ENCODE data around the gene CACNG4. TPM values are rescaled to one million over a fixed set of nuclear protein-coding genes. Genes with fewer than 3 reads are reported as not detected.

CACNG4 gene
- total RNA-seq, 1 experiment from 2014 or later: 6.3 TPM

- H4K8ac ChIP-seq (replicated peaks; ENCODE audit: insufficient read length, low read depth, low read length): no peak overlapping the region
- no peak overlapping the region for H4K91ac ChIP-seq (ENCODE audit: insufficient read length, low read depth, low read length)
- no peaks in the 10 kb centered on the region for H3K27me3 Mint-ChIP-seq (ENCODE audit: low read depth)
- H2BK5ac ChIP-seq (ENCODE audit: insufficient read length, low read length): no peak overlapping the region
- H3K4me1 Mint-ChIP-seq: peaks cover 9 to 13% of the 10 kb centered on the region in 2 experiments
- no peaks in the 10 kb centered on the region for H3K9me3 ChIP-seq (ENCODE audit: control insufficient read depth, low read depth, low read length)
- H2AFZ ChIP-seq (ENCODE audit: low read length): no peak overlapping the region
- no peaks in the 10 kb centered on the region for H4K20me1 ChIP-seq (ENCODE audit: control insufficient read depth, insufficient read depth, insufficient read length)
- no peak overlapping the region for H2BK20ac ChIP-seq (ENCODE audit: low read depth, low read length, poor library complexity, severe bottlenecking)
- H4K5ac ChIP-seq (ENCODE audit: insufficient read length, low read depth, low read length): no peak overlapping the region
- peak overlapping the region in 1 of 3 experiments; percentile 24; a peak in 2 of 7 replicates for H3K27ac Mint-ChIP-seq
- H3K27me3 ChIP-seq (ENCODE audit: insufficient read depth, low read length): no peaks in the 10 kb centered on the region
- no peak overlapping the region for H3K27ac ChIP-seq (ENCODE audit: insufficient read length, low read depth, low read length)
- H3K4me3 Mint-ChIP-seq: no peak overlapping the region
- peaks cover 0 to 5% (median 0%) of the 10 kb centered on the region in 3 experiments; a peak in 2 of 7 replicates for H3K36me3 Mint-ChIP-seq (ENCODE audit: insufficient read depth in 1 of 3, low read depth in 3 of 3)
- no CpG with 5 or more reads among the region's 13 CpGs for WGBS (ENCODE audit: extremely low coverage, insufficient read length, low lambda C conversion rate)
- TF ChIP-seq, protein P1, sequence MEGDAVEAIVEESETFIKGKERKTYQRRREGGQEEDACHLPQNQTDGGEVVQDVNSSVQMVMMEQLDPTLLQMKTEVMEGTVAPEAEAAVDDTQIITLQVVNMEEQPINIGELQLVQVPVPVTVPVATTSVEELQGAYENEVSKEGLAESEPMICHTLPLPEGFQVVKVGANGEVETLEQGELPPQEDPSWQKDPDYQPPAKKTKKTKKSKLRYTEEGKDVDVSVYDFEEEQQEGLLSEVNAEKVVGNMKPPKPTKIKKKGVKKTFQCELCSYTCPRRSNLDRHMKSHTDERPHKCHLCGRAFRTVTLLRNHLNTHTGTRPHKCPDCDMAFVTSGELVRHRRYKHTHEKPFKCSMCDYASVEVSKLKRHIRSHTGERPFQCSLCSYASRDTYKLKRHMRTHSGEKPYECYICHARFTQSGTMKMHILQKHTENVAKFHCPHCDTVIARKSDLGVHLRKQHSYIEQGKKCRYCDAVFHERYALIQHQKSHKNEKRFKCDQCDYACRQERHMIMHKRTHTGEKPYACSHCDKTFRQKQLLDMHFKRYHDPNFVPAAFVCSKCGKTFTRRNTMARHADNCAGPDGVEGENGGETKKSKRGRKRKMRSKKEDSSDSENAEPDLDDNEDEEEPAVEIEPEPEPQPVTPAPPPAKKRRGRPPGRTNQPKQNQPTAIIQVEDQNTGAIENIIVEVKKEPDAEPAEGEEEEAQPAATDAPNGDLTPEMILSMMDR (conservative IDR thresholded peaks at IDR 0.05): no peak
- no peak overlapping the region; the same call in 1 of the 2 replicates for H3K14ac ChIP-seq (ENCODE audit: insufficient read depth, low read length)
- H3K9ac ChIP-seq (ENCODE audit: extremely low read depth, insufficient read length, low read length): no peak overlapping the region
- H3K23ac ChIP-seq (ENCODE audit: insufficient read length, low read depth, low read length): no peak overlapping the region
- H2BK12ac ChIP-seq (ENCODE audit: insufficient read length, low read depth, low read length): no peak overlapping the region
- no peaks in the 10 kb centered on the region for H3K9me3 Mint-ChIP-seq
- no peak overlapping the region for H3T11ph ChIP-seq (ENCODE audit: low read length)
- H3K4ac ChIP-seq (ENCODE audit: low read depth, low read length): no peak overlapping the region
- no peak overlapping the region for H2BK15ac ChIP-seq (ENCODE audit: low read depth, low read length)
- H3K4me1 ChIP-seq (ENCODE audit: insufficient read depth, low read length): no peaks in the 10 kb centered on the region; the same call in 1 of the 2 replicates
- H3K56ac ChIP-seq (ENCODE audit: insufficient read length, low read depth, low read length): no peak overlapping the region
- no peaks in the 10 kb centered on the region for H3K79me2 ChIP-seq (ENCODE audit: insufficient read depth, low read length)
- H3K18ac ChIP-seq (ENCODE audit: insufficient read length, low read depth, low read length): no peak overlapping the region
- H3K4me2 ChIP-seq (ENCODE audit: insufficient read depth, insufficient read length, low read length): no peak overlapping the region
- DNase-seq: no peak
- no peak overlapping the region for H2BK120ac ChIP-seq (ENCODE audit: low read depth, low read length, poor library complexity, severe bottlenecking)
- no peaks in the 10 kb centered on the region for H3K79me1 ChIP-seq (ENCODE audit: insufficient read depth, low read depth, low read length, poor library complexity, severe bottlenecking)
- no peaks in the 10 kb centered on the region for H3K23me2 ChIP-seq (ENCODE audit: insufficient read length, low read depth, low read length, poor library complexity, severe bottlenecking)
- H2AK5ac ChIP-seq (ENCODE audit: insufficient read length, low read length): no peak overlapping the region
Measured at GRCh38 chr17:67067571-67068482, 103.3 kb downstream of the CACNG4 start.

Measured in H9 (cell line).